Measurements from ENCODE around the gene ALAS1. TPM values are rescaled to one million over a fixed set of nuclear protein-coding genes. Genes with fewer than 3 reads are reported as not detected.

The ALAS1 gene
- total and polyA plus RNA-seq, 9 of the 15 experiments (the other 6 are each of a cell fraction or from before 2014, with no cell fraction given), result 21.4 to 49.5 (median 34.4) TPM

- TF ChIP-seq NEUROD1 (IDR thresholded peaks at IDR 0.05; ENCODE audit: borderline replicate concordance, low read depth, low read length, partially characterized antibody) (peak; percentile 59), KDM5B (IDR thresholded peaks at IDR 0.05; ENCODE audit: insufficient replicate concordance, low read depth, low read length) (peak; percentile 71), TAL1 (IDR thresholded peaks at IDR 0.05) (no peak), TEAD2 (tag; IDR thresholded peaks at IDR 0.05) (peak; percentile 92), FOXO4 (CRISPR knock-in tag; IDR thresholded peaks at IDR 0.05) (no peak), ZNF3 (CRISPR knock-in tag; IDR thresholded peaks at IDR 0.05) (no peak), USF2 (CRISPR knock-in tag; IDR thresholded peaks at IDR 0.05) (peak; percentile 77), ELF1 (tag; IDR thresholded peaks at IDR 0.05) (peak; percentile 93), GABPA (tag; conservative IDR thresholded peaks at IDR 0.05; ENCODE audit: low read depth) (peak; percentile 66; the same call in 1 of the 2 replicates), MYBL2 (IDR thresholded peaks at IDR 0.05; ENCODE audit: low read depth) (peak; percentile 66), MYBL2 (CRISPR knock-in tag; IDR thresholded peaks at IDR 0.05; ENCODE audit: borderline replicate concordance) (no peak), ZNF717 (CRISPR knock-in tag; IDR thresholded peaks at IDR 0.05) (no peak), SUPT5H (IDR thresholded peaks at IDR 0.05) (peak; percentile 55), CEBPB (tag; IDR thresholded peaks at IDR 0.05) (peak; percentile 97), AFF1 (IDR thresholded peaks at IDR 0.05; ENCODE audit: low read depth in 1 of 2, partially characterized antibody in 2 of 2) (peak in 1 of 2 experiments; percentile 86), TAF1 (IDR thresholded peaks at IDR 0.05; ENCODE audit: control insufficient read depth, extremely low read depth, insufficient read depth, low read length, severe bottlenecking) (peak; percentile 45), ZNF134 (CRISPR knock-in tag; conservative IDR thresholded peaks at IDR 0.05) (no peak), JUND (IDR thresholded peaks at IDR 0.05; ENCODE audit: borderline replicate concordance, low read depth, low read length) (peak; percentile 40; the same call in 1 of the 2 replicates), JUND (tag; IDR thresholded peaks at IDR 0.05; ENCODE audit: borderline replicate concordance, low read depth, low read length) (peak; percentile 24; the same call in 1 of the 3 replicates), MEF2D (tag; conservative IDR thresholded peaks at IDR 0.05; ENCODE audit: low read depth) (no peak), MYNN (IDR thresholded peaks at IDR 0.05) (0 out of 2 replicates have a peak, but pooled peaks have one; percentile 52), MYNN (CRISPR knock-in tag; IDR thresholded peaks at IDR 0.05) (no peak)
Measured at GRCh38 chr3:52154135-52155094, 43.5 kb upstream of the ALAS1 start, which contains the start of gene POC1A (continued).

Data from K562 (cell line).